ENCODE data around the gene IGFBP4.

The IGFBP4 gene

DNA sequence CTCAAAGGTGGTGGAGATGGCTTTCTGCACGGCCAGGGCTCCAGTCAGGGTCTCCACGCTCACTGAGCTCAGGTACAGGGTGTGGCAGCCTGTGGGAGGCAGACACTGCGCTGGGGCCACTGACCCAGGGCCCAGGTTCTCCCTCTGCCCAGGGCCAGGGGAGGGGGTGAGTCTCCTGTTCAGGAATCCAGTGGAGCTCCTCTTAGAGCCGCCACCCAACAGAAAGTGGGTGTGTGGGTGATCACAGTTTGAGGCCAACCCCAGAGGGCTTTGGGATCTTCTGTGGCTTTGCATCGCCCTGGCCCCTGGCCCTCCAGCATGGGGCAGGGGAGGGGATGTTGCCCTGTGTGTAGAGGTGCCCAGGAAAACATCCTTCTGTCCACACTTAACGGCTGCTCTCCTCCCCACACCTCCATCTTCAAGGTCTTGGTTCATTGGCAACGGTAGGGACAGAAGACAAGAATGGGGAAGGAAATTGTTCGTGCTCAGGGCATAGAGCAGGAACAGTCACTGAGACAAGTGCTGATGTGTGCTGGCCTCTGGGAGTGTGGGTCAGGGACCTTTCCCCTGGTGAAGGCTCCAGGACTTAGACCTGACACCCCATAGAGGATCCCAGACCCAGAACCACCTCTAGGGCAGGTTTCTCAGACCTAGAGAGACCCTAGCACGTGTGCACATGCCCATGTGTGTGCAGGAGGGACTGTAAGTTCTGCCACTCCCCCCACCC is 36.7 kb downstream of the IGFBP4 start:
- peak overlapping the region; percentile 47 for H3K4me2 ChIP-seq (ENCODE audit: low read length)
- no peaks in the 10 kb centered on the region for H3K79me2 ChIP-seq (ENCODE audit: control insufficient read depth, low read length)
- no peaks in the 10 kb centered on the region for H3K9me3 ChIP-seq (ENCODE audit: control insufficient read depth, insufficient read depth, low read length)
- TF ChIP-seq EZH2phosphoT487 (IDR thresholded peaks at IDR 0.05; ENCODE audit: borderline replicate concordance, low read length): no peak
- TF ChIP-seq, protein P1, sequence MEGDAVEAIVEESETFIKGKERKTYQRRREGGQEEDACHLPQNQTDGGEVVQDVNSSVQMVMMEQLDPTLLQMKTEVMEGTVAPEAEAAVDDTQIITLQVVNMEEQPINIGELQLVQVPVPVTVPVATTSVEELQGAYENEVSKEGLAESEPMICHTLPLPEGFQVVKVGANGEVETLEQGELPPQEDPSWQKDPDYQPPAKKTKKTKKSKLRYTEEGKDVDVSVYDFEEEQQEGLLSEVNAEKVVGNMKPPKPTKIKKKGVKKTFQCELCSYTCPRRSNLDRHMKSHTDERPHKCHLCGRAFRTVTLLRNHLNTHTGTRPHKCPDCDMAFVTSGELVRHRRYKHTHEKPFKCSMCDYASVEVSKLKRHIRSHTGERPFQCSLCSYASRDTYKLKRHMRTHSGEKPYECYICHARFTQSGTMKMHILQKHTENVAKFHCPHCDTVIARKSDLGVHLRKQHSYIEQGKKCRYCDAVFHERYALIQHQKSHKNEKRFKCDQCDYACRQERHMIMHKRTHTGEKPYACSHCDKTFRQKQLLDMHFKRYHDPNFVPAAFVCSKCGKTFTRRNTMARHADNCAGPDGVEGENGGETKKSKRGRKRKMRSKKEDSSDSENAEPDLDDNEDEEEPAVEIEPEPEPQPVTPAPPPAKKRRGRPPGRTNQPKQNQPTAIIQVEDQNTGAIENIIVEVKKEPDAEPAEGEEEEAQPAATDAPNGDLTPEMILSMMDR (IDR thresholded peaks at IDR 0.05; ENCODE audit: low read depth, low read length, poor library complexity, severe bottlenecking): no peak
- H3K9me2 ChIP-seq (replicated peaks; ENCODE audit: control insufficient read depth, low read length): no peaks in the 10 kb centered on the region
- no peaks in the 10 kb centered on the region for H3F3A ChIP-seq (ENCODE audit: control insufficient read depth, insufficient read depth)
- peaks cover 14% of the 10 kb centered on the region for H3K4me1 ChIP-seq (ENCODE audit: control insufficient read depth, low read length)
- peaks cover 5% of the 10 kb centered on the region; the same call in 1 of the 2 replicates for H3K27me3 ChIP-seq (ENCODE audit: control insufficient read depth, low read length)
- H4K20me1 ChIP-seq (ENCODE audit: control insufficient read depth, insufficient read depth, low read depth, low read length): no peaks in the 10 kb centered on the region
- H3K4me3 ChIP-seq (ENCODE audit: low read length): no peak overlapping the region
- H3K27ac ChIP-seq (ENCODE audit: low read depth, low read length): no peak overlapping the region
- no peaks in the 10 kb centered on the region for H3K36me3 ChIP-seq (ENCODE audit: control insufficient read depth, low read length)

DNA sequence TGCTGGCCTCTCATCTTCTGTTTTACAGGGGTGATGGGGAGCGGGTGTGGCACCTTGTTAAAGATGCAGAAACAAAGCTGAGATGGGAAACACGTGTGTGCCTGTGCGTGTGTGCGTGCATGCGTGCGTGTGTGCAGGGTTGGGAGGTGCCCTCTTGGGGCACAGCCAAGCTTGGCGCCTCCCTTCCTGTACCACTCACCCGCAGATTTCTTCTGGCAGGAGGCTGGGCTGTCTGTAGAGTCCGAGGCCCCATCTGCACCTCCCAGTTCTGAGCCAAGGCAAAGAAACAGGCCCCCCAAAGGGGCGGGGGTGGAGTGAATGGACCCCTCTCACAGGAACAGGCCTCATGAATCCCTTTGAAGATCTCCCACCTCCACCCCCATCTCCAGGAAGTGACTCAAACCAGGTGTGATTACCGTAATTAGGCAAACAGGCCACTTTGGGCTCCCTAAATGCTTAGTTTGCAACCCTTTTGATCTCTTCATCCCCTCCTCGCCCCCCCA is 37.3 kb downstream of the IGFBP4 start:
- no peaks in the 10 kb centered on the region for H3K79me2 ChIP-seq (ENCODE audit: control insufficient read depth, low read length)
- no peaks in the 10 kb centered on the region for H3K9me3 ChIP-seq (ENCODE audit: control insufficient read depth, insufficient read depth, low read length)
- no peaks in the 10 kb centered on the region for H3K9me2 ChIP-seq (replicated peaks; ENCODE audit: control insufficient read depth, low read length)
- H4K20me1 ChIP-seq (ENCODE audit: control insufficient read depth, insufficient read depth, low read depth, low read length): no peaks in the 10 kb centered on the region
- H3F3A ChIP-seq (ENCODE audit: control insufficient read depth, insufficient read depth): no peaks in the 10 kb centered on the region
- H3K4me1 ChIP-seq (ENCODE audit: control insufficient read depth, low read length): peaks cover 14% of the 10 kb centered on the region
- no peak overlapping the region for H3K27ac ChIP-seq (ENCODE audit: low read depth, low read length)
- H3K27me3 ChIP-seq (ENCODE audit: control insufficient read depth, low read length): peaks cover 8% of the 10 kb centered on the region
- no peak for TF ChIP-seq EZH2phosphoT487 (IDR thresholded peaks at IDR 0.05; ENCODE audit: borderline replicate concordance, low read length)
- TF ChIP-seq, protein P1 (IDR thresholded peaks at IDR 0.05; ENCODE audit: low read depth, low read length, poor library complexity, severe bottlenecking): no peak
- 0 out of 2 replicates have a peak overlapping the region, but pooled peaks have one; percentile 19 for H3K4me3 ChIP-seq (ENCODE audit: low read length)
- peak overlapping the region; percentile 47 for H3K4me2 ChIP-seq (ENCODE audit: low read length)
- no peaks in the 10 kb centered on the region for H3K36me3 ChIP-seq (ENCODE audit: control insufficient read depth, low read length)

DNA sequence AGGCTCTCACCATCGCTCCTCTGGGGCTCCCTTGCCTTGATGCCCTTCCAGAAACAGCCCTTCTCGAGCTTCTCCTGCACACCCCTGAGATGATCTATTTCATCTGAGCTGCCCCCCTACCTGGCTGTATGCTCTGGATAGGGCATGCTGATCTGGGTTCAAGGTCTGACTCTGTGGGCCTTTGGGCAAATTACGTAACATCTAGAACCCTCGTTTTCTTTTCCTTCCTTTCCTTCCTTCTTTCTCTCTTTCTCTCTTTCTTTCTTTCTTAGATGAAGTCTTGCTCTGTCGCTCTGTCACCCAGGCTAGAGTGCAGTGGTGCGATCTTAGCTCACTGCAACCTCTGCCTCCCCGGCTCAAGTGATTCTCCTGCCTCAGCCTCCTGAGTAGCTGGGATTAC is 37.9 kb downstream of the IGFBP4 start:
- H3K9me2 ChIP-seq (replicated peaks; ENCODE audit: control insufficient read depth, low read length): no peaks in the 10 kb centered on the region
- no peaks in the 10 kb centered on the region for H4K20me1 ChIP-seq (ENCODE audit: control insufficient read depth, insufficient read depth, low read depth, low read length)
- peak overlapping the region; percentile 47 for H3K4me2 ChIP-seq (ENCODE audit: low read length)
- H3K36me3 ChIP-seq (ENCODE audit: control insufficient read depth, low read length): no peaks in the 10 kb centered on the region
- peaks cover 14% of the 10 kb centered on the region for H3K4me1 ChIP-seq (ENCODE audit: control insufficient read depth, low read length)
- H3K9me3 ChIP-seq (ENCODE audit: control insufficient read depth, insufficient read depth, low read length): no peaks in the 10 kb centered on the region
- H3K27ac ChIP-seq (ENCODE audit: low read depth, low read length): no peak overlapping the region
- TF ChIP-seq EZH2phosphoT487 (IDR thresholded peaks at IDR 0.05; ENCODE audit: borderline replicate concordance, low read length): no peak
- no peak overlapping the region for H3K4me3 ChIP-seq (ENCODE audit: low read length)
- no peaks in the 10 kb centered on the region for H3F3A ChIP-seq (ENCODE audit: control insufficient read depth, insufficient read depth)
- H3K79me2 ChIP-seq (ENCODE audit: control insufficient read depth, low read length): no peaks in the 10 kb centered on the region
- H3K27me3 ChIP-seq (ENCODE audit: control insufficient read depth, low read length): peaks cover 8% of the 10 kb centered on the region

DNA sequence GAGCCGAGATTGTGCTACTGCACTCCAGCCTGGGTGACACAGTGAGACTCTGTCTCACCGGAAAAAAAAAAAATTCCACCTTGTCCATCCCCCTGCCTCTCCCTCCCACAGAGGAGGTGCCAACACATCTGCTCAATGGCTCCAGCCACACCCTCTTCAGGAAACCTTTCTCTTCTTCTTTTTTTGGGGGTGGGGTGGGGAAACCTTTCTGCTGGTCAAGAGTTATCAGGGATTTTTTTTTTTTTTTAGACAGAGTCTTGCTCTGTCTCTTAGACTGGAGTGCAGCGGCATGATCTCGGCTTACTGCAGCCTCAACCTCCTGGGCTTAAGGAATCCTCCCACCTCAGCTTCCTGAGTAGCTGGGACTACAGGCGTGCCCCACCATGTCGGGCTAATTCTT is 39.5 kb downstream of the IGFBP4 start:
- TF ChIP-seq EZH2phosphoT487 (IDR thresholded peaks at IDR 0.05; ENCODE audit: borderline replicate concordance, low read length): no peak
- TF ChIP-seq, protein P1 (IDR thresholded peaks at IDR 0.05; ENCODE audit: low read depth, low read length, poor library complexity, severe bottlenecking): no peak
- H3K9me2 ChIP-seq (replicated peaks; ENCODE audit: control insufficient read depth, low read length): no peaks in the 10 kb centered on the region
- H3F3A ChIP-seq (ENCODE audit: control insufficient read depth, insufficient read depth): no peaks in the 10 kb centered on the region
- H3K79me2 ChIP-seq (ENCODE audit: control insufficient read depth, low read length): no peaks in the 10 kb centered on the region
- peaks cover 8% of the 10 kb centered on the region for H3K27me3 ChIP-seq (ENCODE audit: control insufficient read depth, low read length)
- no peak overlapping the region for H3K27ac ChIP-seq (ENCODE audit: low read depth, low read length)
- H4K20me1 ChIP-seq (ENCODE audit: control insufficient read depth, insufficient read depth, low read depth, low read length): no peaks in the 10 kb centered on the region
- H3K9me3 ChIP-seq (ENCODE audit: control insufficient read depth, insufficient read depth, low read length): no peaks in the 10 kb centered on the region
- H3K4me3 ChIP-seq (ENCODE audit: low read length): no peak overlapping the region
- no peaks in the 10 kb centered on the region for H3K36me3 ChIP-seq (ENCODE audit: control insufficient read depth, low read length)
- H3K4me2 ChIP-seq (ENCODE audit: low read length): no peak overlapping the region
- H3K4me1 ChIP-seq (ENCODE audit: control insufficient read depth, low read length): peaks cover 14% of the 10 kb centered on the region

Data from DOHH2 (cell line).